Activated CD4-positive, alpha-beta memory T cell treated with anti-CD3 and anti-CD28 coated beads for 36 hours (primary cell): Measurements from ENCODE around the gene DHX58. TPM values are rescaled to one million over a fixed set of nuclear protein-coding genes. Genes with fewer than 3 reads are reported as not detected.
"Not testable (repeated sequence)": the region's sequence is repeated elsewhere in the genome, so short reads cannot be mapped to it uniquely, and the experiment has no call there.

Source experiments
- CTCF ChIA-PET: fragments of 350-600 bp; sonication (Branson Sonifier 250); formaldehyde crosslinking; loops from one replicate; lab custom pipeline; 2021; ENCODE audit warnings: antibody characterized with exemption, inconsistent platforms; lab: Charles Lee
- POLR2A ChIA-PET: fragments of 350-600 bp; sonication (Branson Sonifier 250); formaldehyde crosslinking; loops from one replicate; lab custom pipeline; 2021; ENCODE audit warnings: antibody characterized with exemption; lab: Charles Lee
- DNase-seq: peaks from one replicate; pipeline ENCODE4 v3.0.0-alpha.2; 2020
- H3K27ac Mint-ChIP-seq: one replicate; pipeline ENCODE4 v1.8.0; 2021; ENCODE audit warnings: mixed read lengths
- H3K27me3 Mint-ChIP-seq: one replicate; pipeline ENCODE4 v1.8.0; 2021; ENCODE audit warnings: mixed read lengths
- H3K36me3 Mint-ChIP-seq: one replicate; pipeline ENCODE4 v1.8.0; 2021; ENCODE audit warnings: mixed read lengths
- H3K4me1 Mint-ChIP-seq: one replicate; pipeline ENCODE4 v1.8.0; 2021; ENCODE audit warnings: low read depth, mixed read lengths
- H3K4me3 Mint-ChIP-seq: one replicate; pipeline ENCODE4 v1.8.0; 2021; ENCODE audit warnings: mild to moderate bottlenecking, mixed read lengths
- H3K9me3 Mint-ChIP-seq: one replicate; pipeline ENCODE4 v1.8.0; 2021; ENCODE audit warnings: mixed read lengths
- intact Hi-C: fragments of 100-400 bp; cut with micrococcal nuclease; formaldehyde crosslinking; loops from one replicate; pipeline ENCODE4 v1.15.1; 2023
- total RNA-seq, 2 experiments: library from RNA; stranded (reverse); gene quantifications; one replicate each; pipeline ENCODE4 v1.2.3, GENCODE V29; 2021

DHX58 gene
- 10 to 100 TPM; 38.1 to 38.4 TPM for total RNA-seq

DNA sequence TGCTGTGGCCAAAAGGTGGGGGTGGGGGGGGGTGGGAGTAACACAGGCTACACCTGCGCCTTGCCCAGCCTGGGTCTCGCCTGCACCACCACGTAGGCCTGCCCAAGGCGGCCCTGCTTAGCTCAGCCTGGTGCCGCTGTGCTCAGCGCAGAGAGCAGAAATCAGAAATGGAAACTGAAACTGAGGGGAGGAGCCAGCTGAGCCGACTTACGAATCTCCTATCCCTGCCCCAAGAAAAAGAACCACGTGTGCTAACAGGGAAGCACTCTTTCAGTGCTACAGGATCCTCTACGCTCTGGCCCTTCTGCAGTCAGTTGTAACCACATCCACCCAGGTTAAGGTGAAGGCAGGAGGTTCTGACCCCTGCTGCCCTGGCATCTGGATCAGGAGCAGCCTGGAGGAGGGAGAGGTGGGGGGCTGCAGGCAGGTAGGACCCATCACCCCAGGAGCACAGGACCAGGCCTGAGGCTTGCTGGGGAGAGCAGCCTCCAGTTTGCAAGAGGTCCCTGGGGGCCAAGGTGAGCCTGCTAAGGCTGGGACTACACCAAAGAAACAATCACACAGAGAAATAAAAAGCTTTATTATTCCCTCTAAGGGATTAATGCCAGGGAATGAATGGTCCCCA lies at the start of gene DHX58:
Gene DHX58 (minus strand): TSS at position 163 of the 625 bp plus-strand sequence. CDS start 822 bp downstream, outside the sequence.
- H3K4me3 Mint-ChIP-seq, result peak within 1 kb of the TSS; percentile 78
- H3K9me3 Mint-ChIP-seq, result no peaks in the 10 kb centered on the region
- POLR2A ChIA-PET, result interaction anchor here (0.6 to 4.8 kb wide), 13 partner anchors 8 to 182 kb away, joined by 3 to 21 read pairs (median 3); partner anchors contain the start of genes CNP, DNAJC7, KAT2A and ODAD4

DNA sequence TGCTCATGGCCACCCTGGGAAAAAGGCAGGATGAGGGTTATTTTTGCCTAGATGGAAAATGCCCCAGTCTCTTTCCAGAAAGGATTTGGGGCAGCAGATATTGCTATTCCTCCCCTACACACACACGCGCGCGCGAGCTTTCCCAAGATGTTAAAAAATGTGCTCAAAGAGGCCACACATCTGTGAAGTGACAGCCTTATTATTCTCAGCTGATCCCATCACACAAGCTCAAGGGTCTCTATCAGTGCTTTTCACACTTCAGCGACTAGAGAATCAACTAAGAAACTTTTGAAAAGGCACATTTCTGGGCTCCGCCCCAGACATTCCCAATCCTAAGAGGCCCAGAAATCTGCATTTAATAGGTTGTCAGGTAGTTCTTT lies 48.0 kb upstream of the DHX58 start:
- H3K4me3 Mint-ChIP-seq, result no peak overlapping the region
- ChIA-PET POLR2A (no interaction called here), CTCF (interaction anchor here (0.8 kb wide), 1 partner anchor 24 kb away, joined by 3 read pairs; no protein-coding TSS in a partner anchor)

More for the DNA sequence above, at the start of gene DHX58:
- H3K4me1 Mint-ChIP-seq, result peaks cover 30% of the 10 kb centered on the region
- H3K27me3 Mint-ChIP-seq, result no peaks in the 10 kb centered on the region
- peaks cover 26% of the 10 kb centered on the region for H3K36me3 Mint-ChIP-seq
- H3K27ac Mint-ChIP-seq, result peak within 1 kb of the TSS; percentile 96
- CTCF ChIA-PET, result interaction anchor here (1.0 to 15.6 kb wide), 6 partner anchors 11 to 150 kb away, joined by 5 to 211 read pairs (median 25); partner anchors contain the start of genes DNAJC7, KCNH4 and NKIRAS2
- DNase-seq, result peak; percentile 89
- intact Hi-C loops, result loop anchor here (2.0 to 5.0 kb wide), 2 partner anchors 45 to 94 kb away; no protein-coding TSS in a partner anchor

GRCh38 chr17:42159796-42160530 lies 47.4 kb upstream of the DHX58 start:
- no peak for DNase-seq
- Mint-ChIP-seq H3K9me3 (no peaks in the 10 kb centered on the region), H3K27ac (no peak overlapping the region), H3K27me3 (no peaks in the 10 kb centered on the region), H3K4me3 (no peak overlapping the region), H3K36me3 (no peaks in the 10 kb centered on the region), H3K4me1 (peaks cover 6% of the 10 kb centered on the region)
- ChIA-PET POLR2A (no interaction called here), CTCF (interaction anchor here (0.8 kb wide), 1 partner anchor 25 kb away, joined by 3 read pairs; no protein-coding TSS in a partner anchor)
- intact Hi-C loops, result loop anchor here (5.0 kb wide), 1 partner anchor 48 kb away; the partner anchor contains the start of gene DHX58

More for the DNA sequence above, 48.0 kb upstream of the DHX58 start:
- H3K27me3 Mint-ChIP-seq, result no peaks in the 10 kb centered on the region
- no peak overlapping the region for H3K27ac Mint-ChIP-seq
- no peaks in the 10 kb centered on the region for H3K36me3 Mint-ChIP-seq
- intact Hi-C loops, result no loop called here
- H3K9me3 Mint-ChIP-seq, result no peaks in the 10 kb centered on the region
- peaks cover 6% of the 10 kb centered on the region for H3K4me1 Mint-ChIP-seq
- DNase-seq, result no peak

DNA sequence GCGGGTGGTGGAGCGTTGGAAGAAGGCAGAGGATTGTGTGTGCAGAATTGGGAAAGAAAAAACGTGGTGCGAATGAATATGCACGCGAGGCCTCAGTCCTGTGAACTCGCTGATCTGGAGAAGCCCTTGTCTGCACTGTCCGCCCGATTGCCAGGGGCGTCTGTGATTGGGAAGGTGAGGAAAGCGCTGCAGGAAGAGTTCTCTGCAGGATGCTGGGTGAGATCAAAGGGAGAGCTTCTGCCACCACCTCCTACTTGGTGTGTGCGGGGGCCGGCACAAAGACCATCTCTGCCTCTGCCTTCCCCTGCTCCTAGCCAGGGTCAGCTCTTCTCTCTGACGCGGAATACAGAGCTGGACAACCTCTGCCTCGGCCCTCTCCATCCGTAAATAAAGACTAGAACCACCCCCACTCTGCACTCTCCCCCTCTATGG lies 43.1 kb upstream of the DHX58 start:
- no peaks in the 10 kb centered on the region for H3K27me3 Mint-ChIP-seq
- no peaks in the 10 kb centered on the region for H3K9me3 Mint-ChIP-seq
- H3K27ac Mint-ChIP-seq, result no peak overlapping the region
- intact Hi-C loops, result loop anchor here (2.0 to 5.0 kb wide), 4 partner anchors 23 to 189 kb away; partner anchors contain the start of genes CNP, DHX58 and KCNH4
- ChIA-PET CTCF (interaction anchor here (0.7 to 2.8 kb wide), 2 partner anchors 26 to 112 kb away, joined by 3 to 7 read pairs; partner anchors contain the start of gene KCNH4), POLR2A (interaction anchor here (0.8 kb wide), 1 partner anchor 17 kb away, joined by 3 read pairs; no protein-coding TSS in a partner anchor)
- peak overlapping the region; percentile 86 for H3K4me3 Mint-ChIP-seq
- peaks cover 3% of the 10 kb centered on the region for H3K36me3 Mint-ChIP-seq
- H3K4me1 Mint-ChIP-seq, result peaks cover 34% of the 10 kb centered on the region
- DNase-seq, result no peak

DNA sequence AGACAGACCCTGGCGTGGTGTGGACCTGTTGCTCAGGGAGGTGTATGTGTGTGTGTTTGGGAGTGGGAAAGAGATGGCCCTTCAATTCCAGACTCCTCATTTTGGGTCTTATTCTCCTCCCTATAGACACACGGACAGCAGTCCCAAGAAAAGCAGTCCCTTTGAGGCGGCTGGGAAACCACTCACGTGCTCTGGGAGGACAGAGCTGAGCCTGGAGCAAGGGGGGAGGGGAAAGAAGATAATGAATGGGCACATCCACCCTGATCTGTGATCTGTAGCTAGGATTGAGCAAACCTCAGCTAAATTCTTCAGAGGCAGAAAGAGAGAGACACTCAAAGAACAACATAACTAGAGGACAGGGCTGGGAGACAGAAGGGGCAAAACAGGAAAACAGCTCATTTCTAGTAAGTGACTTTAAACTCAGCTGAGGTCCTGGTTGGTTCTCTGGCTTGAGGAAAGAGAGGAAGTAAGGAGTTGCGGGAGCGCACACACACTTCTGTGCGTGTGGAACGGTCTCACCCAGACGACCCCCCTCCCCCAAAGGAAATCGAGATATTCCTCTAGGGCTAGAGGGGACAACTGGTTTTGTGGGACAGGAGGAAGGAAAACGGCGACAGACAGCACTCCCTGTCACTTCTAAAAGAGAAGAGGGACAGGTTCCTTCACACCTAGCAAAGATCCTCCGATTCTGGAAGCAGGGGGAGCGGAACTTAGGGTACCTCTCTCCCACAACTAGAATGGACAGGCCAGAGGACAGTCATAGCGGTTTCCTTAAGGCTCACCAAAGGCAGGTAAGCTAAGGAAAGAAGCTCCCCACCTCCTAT lies 41.6 kb upstream of the DHX58 start:
- DNase-seq, result peak; percentile 20
- Mint-ChIP-seq H3K9me3 (no peaks in the 10 kb centered on the region), H3K4me3 (peak overlapping the region; percentile 86), H3K27ac (peak overlapping the region; percentile 80), H3K27me3 (no peaks in the 10 kb centered on the region), H3K36me3 (peaks cover 3% of the 10 kb centered on the region), H3K4me1 (peaks cover 34% of the 10 kb centered on the region)
- ChIA-PET POLR2A (interaction anchor here (0.6 to 1.3 kb wide), 4 partner anchors 18 to 120 kb away, joined by 3 to 6 read pairs (median 3); no protein-coding TSS in a partner anchor), CTCF (interaction anchor here (1.0 to 2.8 kb wide), 2 partner anchors 18 to 28 kb away, joined by 3 to 7 read pairs; partner anchors contain the start of gene KCNH4)
- intact Hi-C loops, result loop anchor here (2.0 kb wide), 3 partner anchors 21 to 187 kb away; partner anchors contain the start of genes CNP and KCNH4

DNA sequence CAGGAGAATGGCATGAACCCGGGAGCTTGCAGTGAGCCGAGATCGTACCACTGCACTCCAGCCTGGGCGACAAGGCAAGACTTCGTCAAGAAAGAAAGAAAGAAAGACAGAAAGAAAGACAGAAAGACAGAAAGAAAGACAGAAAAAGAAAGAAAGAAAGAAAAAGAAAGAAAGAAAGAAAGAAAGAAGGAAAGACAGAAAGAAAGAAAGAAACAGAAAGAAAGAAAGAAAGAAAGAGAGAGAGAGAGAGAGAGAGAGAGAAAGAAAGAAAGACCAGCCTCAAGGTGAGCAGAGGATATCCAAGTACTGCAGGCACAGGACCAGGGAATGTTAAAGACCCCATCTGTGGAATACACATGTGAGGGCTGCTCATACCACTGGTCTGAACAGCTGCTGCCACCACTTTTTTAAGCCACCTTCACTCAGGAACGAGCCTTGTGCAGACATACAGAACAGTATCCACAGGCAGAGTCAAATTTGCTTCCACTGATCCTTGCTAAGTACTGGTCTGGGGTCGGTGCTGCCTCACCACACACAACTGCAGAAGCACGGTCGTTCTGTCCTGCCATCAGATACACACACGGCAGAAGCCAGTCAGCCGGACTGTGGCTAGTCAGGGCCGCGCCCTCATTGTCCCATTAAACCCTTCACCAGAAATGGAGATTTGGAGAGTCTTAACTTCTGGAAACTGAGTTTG lies 34.5 kb upstream of the DHX58 start:
- CTCF ChIA-PET, result interaction anchor here (0.7 kb wide), 1 partner anchor 16 kb away, joined by 4 read pairs; no protein-coding TSS in a partner anchor
- no peak for DNase-seq
- H3K4me1 Mint-ChIP-seq, result peaks cover 31% of the 10 kb centered on the region
- H3K9me3 Mint-ChIP-seq, result no peaks in the 10 kb centered on the region
- intact Hi-C loops, result no loop called here
- peak overlapping the region; percentile 18 for H3K27ac Mint-ChIP-seq
- H3K36me3 Mint-ChIP-seq, result peaks cover 10% of the 10 kb centered on the region
- POLR2A ChIA-PET, result no interaction called here
- H3K4me3 Mint-ChIP-seq, result no peak overlapping the region
- no peaks in the 10 kb centered on the region for H3K27me3 Mint-ChIP-seq

GRCh38 chr17:42143138-42143537 lies 30.6 kb upstream of the DHX58 start:
- DNase-seq, intact Hi-C loops, H3K4me3 Mint-ChIP-seq, POLR2A ChIA-PET, H3K27me3 Mint-ChIP-seq, H3K9me3 Mint-ChIP-seq, H3K27ac Mint-ChIP-seq: not testable (repeated sequence)
- Mint-ChIP-seq H3K36me3 (peaks cover 19% of the 10 kb centered on the region), H3K4me1 (peaks cover 33% of the 10 kb centered on the region)
- CTCF ChIA-PET, result interaction anchor here (1.7 kb wide), 1 partner anchor 39 kb away, joined by 3 read pairs; no protein-coding TSS in a partner anchor

DNA sequence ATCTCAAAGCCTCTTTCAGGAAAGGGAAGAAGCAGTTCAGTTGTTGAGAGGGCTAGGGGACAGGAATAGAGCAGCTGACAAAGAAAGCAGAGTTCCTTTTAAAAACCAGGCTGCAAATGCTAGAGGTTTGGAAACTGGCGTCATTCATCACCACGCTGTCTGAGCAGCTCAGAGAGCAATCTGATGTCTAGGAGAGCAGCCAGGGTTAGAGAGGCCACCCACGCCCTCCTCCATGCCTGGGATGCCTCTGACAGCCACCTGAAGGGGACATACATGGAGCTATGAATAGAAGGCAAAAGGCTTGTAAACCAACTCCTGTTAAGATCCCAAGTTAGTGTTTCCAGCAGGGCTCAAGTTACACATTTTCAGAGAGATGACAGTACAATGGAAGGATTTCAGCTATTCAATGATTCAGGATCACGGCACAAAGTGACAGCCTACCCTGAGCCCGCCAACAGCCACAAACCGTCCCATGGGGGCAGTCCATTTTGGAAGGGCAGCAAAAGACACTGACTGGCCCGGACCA lies 29.9 kb upstream of the DHX58 start:
- peaks cover 31% of the 10 kb centered on the region for H3K4me1 Mint-ChIP-seq
- H3K4me3 Mint-ChIP-seq, result no peak overlapping the region
- peaks cover 18% of the 10 kb centered on the region for H3K36me3 Mint-ChIP-seq

DNA sequence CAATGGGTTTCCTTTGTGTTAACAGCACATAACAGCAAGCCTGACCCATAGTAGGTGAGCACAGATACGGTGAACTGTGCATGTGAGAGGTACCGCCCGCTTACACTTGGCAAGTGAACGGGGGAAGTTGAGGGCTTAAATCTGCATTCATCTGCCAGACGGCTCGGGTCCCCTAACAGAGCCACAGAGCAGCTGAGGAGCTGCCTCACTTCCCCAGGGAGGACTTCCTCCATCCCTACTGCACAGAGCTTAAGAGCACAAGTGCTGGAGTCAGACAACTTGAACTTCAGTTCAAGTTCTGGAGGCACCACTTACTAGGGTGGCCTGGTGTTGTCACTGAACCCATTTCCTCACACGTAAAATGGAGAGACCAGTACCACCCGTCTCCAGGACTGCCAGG lies 28.9 kb upstream of the DHX58 start:
- POLR2A ChIA-PET, result interaction anchor here (0.6 kb wide), 1 partner anchor 17 kb away, joined by 3 read pairs; no protein-coding TSS in a partner anchor

More for the DNA sequence above, 29.9 kb upstream of the DHX58 start:
- no peak overlapping the region for H3K27ac Mint-ChIP-seq
- DNase-seq, result no peak
- H3K27me3 Mint-ChIP-seq, result no peaks in the 10 kb centered on the region
- CTCF ChIA-PET, result no interaction called here
- intact Hi-C loops, result no loop called here
- POLR2A ChIA-PET, result no interaction called here
- H3K9me3 Mint-ChIP-seq, result no peaks in the 10 kb centered on the region

GRCh38 chr17:42140690-42141089 lies 28.2 kb upstream of the DHX58 start:
- intact Hi-C loops, H3K4me3 Mint-ChIP-seq, H3K9me3 Mint-ChIP-seq, H3K27ac Mint-ChIP-seq, H3K27me3 Mint-ChIP-seq, DNase-seq: not testable (repeated sequence)
- peaks cover 25% of the 10 kb centered on the region for H3K36me3 Mint-ChIP-seq
- ChIA-PET POLR2A (interaction anchor here (0.6 kb wide), 1 partner anchor 16 kb away, joined by 3 read pairs; no protein-coding TSS in a partner anchor), CTCF (interaction anchor here (0.9 to 1.1 kb wide), 2 partner anchors 35 to 41 kb away, joined by 3 read pairs; no protein-coding TSS in a partner anchor)
- H3K4me1 Mint-ChIP-seq, result peaks cover 40% of the 10 kb centered on the region

More for the DNA sequence above, 28.9 kb upstream of the DHX58 start:
- Mint-ChIP-seq H3K4me1 (peaks cover 33% of the 10 kb centered on the region), H3K36me3 (peaks cover 22% of the 10 kb centered on the region), H3K27me3 (no peaks in the 10 kb centered on the region), H3K4me3 (no peak overlapping the region), H3K27ac (no peak overlapping the region), H3K9me3 (no peaks in the 10 kb centered on the region)
- DNase-seq, result no peak
- intact Hi-C loops, result no loop called here
- CTCF ChIA-PET, result interaction anchor here (0.9 kb wide), 1 partner anchor 35 kb away, joined by 3 read pairs; no protein-coding TSS in a partner anchor
